ENCODE results near the gene ACER2. TPM values are rescaled to one million over a fixed set of nuclear protein-coding genes. Genes with fewer than 3 reads are reported as not detected.
"Not testable (repeated sequence)": the region's sequence is repeated elsewhere in the genome, so short reads cannot be mapped to it uniquely, and the experiment has no call there.

ACER2 gene
- total RNA-seq: 1 to 10 TPM; 3.5 TPM
- long read RNA-seq, donor 1, partial matches to known transcripts: 0 of 2 reads
- long read RNA-seq, donor 1, other reads (novel, unspliced or antisense): 1 of 2 reads
- long read RNA-seq, donor 2: 0 reads

- intact Hi-C loops (cut with DNase I): no loop called here
- peak; percentile 98 for DNase-seq (ENCODE audit: low spot score)
These were observed at the start of gene ACER2 for GRCh38 chr9:19408693-19409400. Gene ACER2 (plus strand): TSS chr9:19409009. CDS start chr9:19409085, 76 bp downstream.

DNA sequence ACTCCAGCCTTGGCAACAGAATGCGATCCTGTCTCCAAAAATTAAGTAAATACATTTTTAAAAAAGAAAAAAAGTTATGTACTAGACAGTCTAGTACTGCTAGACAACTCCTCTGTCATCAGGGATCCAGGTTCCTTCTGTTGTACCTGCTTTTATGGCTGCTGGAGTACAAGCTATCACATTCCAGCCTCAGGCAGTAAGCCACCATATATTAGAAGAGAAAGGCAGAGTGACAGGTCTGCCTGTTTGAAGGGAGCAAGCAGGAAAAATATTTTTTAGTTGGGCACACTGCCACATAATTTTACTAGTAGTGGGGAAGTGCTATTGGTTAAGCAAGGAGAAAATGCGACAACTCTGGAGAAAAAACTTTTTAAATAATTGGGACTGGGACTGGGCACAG lies 39.7 kb upstream of the ACER2 start:
- intact Hi-C loops (cut with DNase I): no loop called here
- no peak for DNase-seq (ENCODE audit: low spot score)

DNA sequence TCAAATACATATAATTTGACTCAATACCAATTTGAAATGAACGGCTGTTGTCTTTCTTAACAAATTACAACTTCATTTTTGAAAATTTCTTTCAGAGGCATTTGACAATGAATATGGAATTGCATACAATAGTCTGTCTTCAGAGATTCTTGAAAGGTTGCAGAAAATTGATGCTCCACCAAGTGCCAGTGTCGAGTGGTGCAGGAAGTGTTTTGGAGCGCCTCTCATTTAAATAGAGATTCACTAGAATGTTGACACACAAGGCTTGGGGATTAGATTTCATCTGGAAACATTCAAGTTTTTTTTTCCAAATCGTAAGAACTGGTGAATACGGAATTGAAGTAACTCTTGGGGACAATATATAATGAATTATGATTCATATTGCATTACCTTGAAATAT lies 36.9 kb upstream of the ACER2 start:
- intact Hi-C loops (cut with DNase I): no loop called here
- no peak for DNase-seq (ENCODE audit: low spot score)

DNA sequence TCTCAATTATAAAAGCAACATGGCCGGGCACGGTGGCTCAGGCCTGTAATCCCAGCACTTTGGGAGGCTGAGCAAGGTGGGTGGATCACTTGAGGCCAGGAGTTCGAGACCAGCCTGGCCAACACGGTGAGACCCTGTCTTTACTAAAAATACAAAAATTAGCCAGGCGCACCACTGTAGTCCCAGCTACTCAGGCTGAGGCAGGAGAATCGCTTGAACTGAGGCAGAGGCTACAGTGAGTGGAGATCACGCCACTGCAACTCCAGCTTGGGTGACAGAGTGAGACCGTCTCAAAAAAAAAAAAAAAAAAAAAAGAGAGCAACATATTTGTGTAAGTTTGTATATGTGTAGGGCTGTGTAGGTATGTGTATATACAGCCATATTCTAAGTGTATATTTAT lies 36.2 kb upstream of the ACER2 start:
- intact Hi-C loops (cut with DNase I): no loop called here
- DNase-seq (ENCODE audit: low spot score): no peak

DNA sequence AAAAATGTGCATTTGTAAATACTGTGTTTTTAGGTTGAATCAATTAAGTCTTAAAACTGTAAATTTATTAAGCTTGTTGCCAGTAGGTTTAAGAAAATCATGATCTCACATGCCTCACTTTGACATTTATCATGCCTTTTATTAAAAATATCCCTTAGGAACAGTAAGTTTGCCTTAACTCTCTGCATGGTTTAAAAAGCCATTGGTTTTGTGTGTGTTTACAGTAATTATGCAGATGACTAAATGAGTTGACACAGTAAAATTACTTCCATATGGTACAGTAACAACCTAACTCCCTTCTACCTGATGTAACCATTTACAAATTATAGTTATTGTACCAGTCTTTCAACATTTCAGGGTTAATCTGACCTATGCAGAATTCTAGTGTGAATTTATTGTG lies 35.3 kb upstream of the ACER2 start:
- DNase-seq (ENCODE audit: low spot score): no peak
- intact Hi-C loops (cut with DNase I): no loop called here

GRCh38 chr9:19375538-19375937 lies 33.3 kb upstream of the ACER2 start:
- intact Hi-C loops (cut with DNase I): no loop called here
- DNase-seq (ENCODE audit: low spot score): no peak

DNA sequence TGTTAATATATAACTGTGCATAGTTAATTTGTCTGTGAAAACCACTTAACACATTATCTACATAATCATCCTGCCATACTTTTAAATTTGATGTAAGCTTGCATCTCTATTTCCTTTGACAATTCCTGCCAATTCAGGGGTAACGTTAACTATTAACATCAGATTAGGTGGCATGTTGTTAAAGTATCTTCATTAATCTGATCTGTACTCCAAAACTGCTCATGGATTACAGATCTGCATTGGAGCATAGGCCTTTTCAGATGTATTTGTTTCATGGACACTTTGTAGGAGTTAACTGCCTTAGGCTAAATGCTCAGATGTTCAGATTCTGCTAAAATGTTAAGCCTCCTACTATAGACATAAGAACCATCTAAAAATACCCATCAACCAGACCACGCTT lies 31.9 kb upstream of the ACER2 start:
- intact Hi-C loops (cut with DNase I): no loop called here
- DNase-seq (ENCODE audit: low spot score): no peak

- no peak for DNase-seq (ENCODE audit: low spot score)
- intact Hi-C loops (cut with DNase I): no loop called here
These were observed 30.6 kb upstream of the ACER2 start for GRCh38 chr9:19378164-19378563.

DNA sequence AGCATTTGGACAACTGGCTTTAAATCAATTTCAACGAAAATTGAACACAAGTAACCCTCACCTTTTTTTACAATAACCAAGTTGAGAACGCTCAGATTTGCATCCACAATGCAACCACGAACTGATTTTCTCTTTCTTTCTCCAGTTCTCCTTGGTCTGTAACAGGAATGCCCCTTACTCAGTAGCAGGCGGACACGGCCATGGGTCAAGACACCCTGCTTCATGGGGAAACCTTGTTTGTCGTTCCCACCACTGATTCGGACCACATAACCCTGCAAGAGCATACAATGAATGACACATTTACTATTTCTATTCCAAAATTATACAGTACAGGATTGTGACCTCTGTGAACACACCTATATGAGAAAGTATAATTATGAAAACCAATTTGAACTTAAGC lies 30.2 kb upstream of the ACER2 start:
- intact Hi-C loops (cut with DNase I): no loop called here

DNA sequence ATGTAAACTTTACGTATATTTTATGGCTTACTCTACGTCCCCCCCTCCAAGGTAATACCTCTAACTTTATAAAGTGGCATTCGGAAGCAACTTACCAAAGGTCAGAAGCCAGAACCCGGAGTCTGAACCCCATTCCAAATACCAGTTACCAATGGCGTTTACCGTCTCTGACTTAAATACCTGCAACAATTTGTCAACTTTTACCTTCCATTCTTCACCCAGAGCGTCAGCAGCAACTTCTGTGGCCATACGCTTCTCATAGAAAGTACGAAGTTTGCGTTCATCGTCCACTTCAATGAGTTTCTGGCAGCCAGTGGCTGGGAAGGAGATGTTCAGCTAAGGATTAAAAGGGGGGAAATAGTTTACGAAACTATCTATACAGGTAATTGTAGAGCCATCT lies 29.5 kb upstream of the ACER2 start:
- intact Hi-C loops (cut with DNase I): no loop called here
- no peak for DNase-seq (ENCODE audit: low spot score)

More for the DNA sequence above, 30.2 kb upstream of the ACER2 start:
- DNase-seq (ENCODE audit: low spot score): no peak

- intact Hi-C loops (cut with DNase I): no loop called here
- no peak for DNase-seq (ENCODE audit: low spot score)
These were observed 29.1 kb upstream of the ACER2 start for GRCh38 chr9:19379697-19380046.

DNA sequence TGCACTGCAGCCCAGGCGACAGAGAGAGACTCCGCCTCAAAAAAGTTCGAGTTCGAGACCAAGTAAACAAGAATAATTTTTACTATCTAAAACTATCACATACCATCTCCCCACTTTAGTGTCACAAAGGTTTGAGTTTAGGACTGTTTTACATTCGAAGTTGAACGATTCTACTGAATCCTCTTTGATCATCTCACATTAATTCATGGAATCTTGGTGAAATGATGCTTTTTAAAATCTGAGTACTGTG lies 28.1 kb upstream of the ACER2 start:
- no peak for DNase-seq (ENCODE audit: low spot score)
- intact Hi-C loops (cut with DNase I): no loop called here

GRCh38 chr9:19381656-19382055 lies 27.2 kb upstream of the ACER2 start:
- DNase-seq (ENCODE audit: low spot score): no peak
- intact Hi-C loops (cut with DNase I): no loop called here

- intact Hi-C loops (cut with DNase I): not testable (repeated sequence)
These were observed 23.6 kb upstream of the ACER2 start for GRCh38 chr9:19385212-19385611.

DNA sequence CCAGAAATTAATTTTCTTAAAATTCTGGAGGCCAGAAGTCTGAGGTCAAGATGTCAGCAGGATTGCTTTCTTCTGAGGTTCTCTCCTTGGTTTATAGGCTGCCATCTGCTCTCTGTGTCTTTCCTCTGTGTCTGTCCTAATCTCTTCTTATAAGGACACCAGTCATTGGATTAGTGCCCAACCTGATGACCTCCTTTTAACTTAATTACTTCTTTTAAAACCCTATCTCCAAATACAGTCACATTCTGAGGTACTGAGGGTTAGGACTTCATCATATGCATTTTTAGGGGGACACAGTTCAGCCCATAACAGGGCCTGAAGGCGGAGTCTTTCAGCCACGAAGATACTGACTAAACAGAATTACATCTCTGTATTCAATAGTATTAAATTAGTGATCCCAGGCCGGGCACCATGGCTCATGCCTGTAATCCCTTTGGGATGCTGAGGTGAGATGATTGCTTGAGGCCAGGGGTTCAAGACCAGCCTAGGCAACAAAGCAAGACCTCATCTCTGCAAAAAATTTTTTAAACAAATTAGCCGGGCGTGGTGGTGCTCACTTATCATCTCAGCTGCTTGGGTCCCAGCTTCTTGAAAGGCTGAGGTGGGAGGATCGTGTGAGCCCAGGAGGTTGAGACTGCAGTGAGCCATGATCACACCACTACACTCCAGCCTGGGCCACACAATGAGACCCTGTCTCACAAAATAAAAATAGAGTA lies 22.9 kb upstream of the ACER2 start:
- DNase-seq (ENCODE audit: low spot score): no peak
- intact Hi-C loops (cut with DNase I): no loop called here

More at GRCh38 chr9:19385212-19385611, 23.6 kb upstream of the ACER2 start:
- DNase-seq (ENCODE audit: low spot score): not testable (repeated sequence)

DNA sequence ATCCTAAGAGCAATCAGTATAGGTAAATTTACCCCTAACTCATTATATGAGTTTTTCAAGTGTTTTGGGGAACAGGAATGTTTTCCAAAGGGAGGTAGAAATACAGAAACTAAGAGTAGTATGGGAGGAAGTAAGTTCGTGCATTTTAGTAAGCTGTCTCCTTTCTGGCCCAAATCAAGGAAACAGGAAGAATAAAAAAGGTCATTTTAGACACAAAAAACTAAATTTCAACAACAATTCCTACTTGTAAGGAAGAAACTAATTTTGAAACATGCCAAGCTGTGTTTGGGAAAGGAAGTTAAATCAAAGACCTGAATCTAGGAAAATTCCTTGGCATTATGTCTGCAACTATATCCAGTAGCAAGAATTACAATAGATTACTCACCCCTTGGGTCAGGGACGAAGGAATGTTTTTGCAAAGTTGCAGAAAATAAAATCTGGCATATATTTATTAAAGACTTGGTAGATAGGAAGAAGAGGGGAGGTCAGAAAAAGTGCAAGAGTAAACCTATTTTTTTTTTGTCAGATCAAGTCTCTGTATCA lies 22.2 kb upstream of the ACER2 start:
- DNase-seq (ENCODE audit: low spot score): no peak
- intact Hi-C loops (cut with DNase I): no loop called here

DNA sequence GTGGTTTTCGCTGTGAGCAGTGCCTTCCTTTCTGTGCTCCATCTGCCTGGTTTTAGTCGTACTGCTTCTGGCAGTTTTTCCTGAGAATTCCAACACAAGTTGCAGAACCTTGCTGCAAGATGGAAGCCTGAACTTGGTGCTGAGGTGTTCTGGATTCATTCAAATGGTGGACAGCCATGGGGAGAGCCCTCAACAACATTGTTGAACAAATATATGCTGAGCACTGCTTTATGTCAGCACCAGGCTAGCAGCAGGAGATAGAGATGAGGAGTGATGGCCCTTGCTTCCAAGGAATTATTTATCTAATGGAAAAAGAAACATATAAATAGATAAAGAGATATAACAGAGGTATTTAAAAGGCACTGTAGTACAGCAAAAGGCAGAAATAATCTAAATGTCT lies 21.5 kb upstream of the ACER2 start:
- intact Hi-C loops (cut with DNase I): no loop called here
- no peak for DNase-seq (ENCODE audit: low spot score)

- DNase-seq (ENCODE audit: low spot score); intact Hi-C loops (cut with DNase I): not testable (repeated sequence)
These were observed 19.3 kb upstream of the ACER2 start for GRCh38 chr9:19389539-19389938.

DNA sequence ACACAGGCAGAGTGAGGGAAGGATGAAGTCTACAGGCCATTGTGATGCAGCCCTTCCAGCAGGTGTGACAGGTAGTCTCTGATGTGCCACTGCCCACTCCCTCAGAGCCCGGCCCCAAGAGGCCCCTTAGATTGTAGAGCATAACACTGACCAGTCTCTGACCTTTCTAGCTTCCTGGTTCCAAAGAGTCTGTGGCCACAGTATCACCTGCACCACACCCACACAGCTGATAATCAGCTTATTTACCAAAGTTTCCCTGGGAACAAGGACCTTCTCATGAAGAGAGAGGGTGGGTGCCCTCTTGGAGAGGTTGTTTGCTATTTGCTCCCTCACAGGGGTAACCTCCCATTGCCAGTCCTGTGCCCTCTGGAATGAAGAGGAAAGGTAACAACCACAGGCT lies 11.0 kb upstream of the ACER2 start:
- DNase-seq (ENCODE audit: low spot score): no peak
- intact Hi-C loops (cut with DNase I): loop anchor here in 1 of 2 donors (10.0 kb wide), 1 partner anchor 57 kb away; no protein-coding TSS in a partner anchor

- DNase-seq (ENCODE audit: low spot score); intact Hi-C loops (cut with DNase I): not testable (repeated sequence)
These were observed 5.6 kb upstream of the ACER2 start for GRCh38 chr9:19403231-19403630.
